Right lobe of liver (tissue), 4 donors: ENCODE results near the gene TRIM31.

Experiments
- POLR2A ChIP-seq: fragments of 450-650 bp; IDR thresholded peaks from one replicate; pipeline ENCODE4 v1.6.1; 2017; ENCODE audit warnings: antibody characterized with exemption, mild to moderate bottlenecking
- TF ChIP-seq, protein P1 (sequence below), 4 donors: fragments of 200-600 bp in 3 of 4; fragments of 450-650 bp in 1 of 4; IDR thresholded peaks; one replicate each; pipeline versions ENCODE4 v1.5.1 to v1.8.0; 2016 to 2022; ENCODE audit warnings: antibody characterized with exemption in 4 of 4, mild to moderate bottlenecking in 2 of 4
- donor health status: DM: no; HTN: no; CAD: no.
- donor health status: DM: no; HTN: no; CAD: no.
- donor health status: DM: no; HTN: yes; CAD: no.

DNA sequence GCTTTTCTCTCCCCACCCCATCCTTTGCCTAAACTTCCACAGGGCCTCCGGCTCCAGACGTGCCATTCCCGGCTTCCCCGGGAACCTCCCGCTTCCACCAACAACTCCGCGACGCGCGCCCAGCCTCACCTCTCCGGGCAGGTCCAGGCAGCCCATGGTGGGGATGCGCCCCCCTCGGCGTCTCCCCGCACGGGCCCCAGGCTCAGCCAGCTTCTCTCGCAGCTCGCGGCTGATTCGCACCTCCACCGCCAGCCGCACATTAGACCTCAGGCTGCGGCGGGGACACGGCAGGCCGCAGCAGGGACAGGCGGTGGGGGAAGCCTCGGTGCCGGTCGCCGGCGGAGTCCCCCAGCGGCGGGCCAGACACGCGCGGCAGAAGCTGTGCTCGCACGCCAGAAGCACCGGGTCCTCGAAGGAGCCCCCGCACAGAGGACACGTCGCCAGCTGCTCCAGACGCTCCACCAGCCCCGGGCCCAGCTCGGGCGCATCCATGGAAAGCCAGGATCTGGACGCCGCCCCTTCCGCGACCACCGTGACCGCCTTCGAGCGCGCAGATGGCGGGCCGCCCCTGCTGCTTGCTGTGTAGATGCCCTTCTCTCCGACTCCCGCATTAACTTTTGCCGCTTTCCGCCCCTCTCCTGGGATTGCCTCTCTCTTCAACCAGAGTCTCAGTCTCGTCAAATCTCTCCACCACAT, 37.6 kb downstream of the TRIM31 start, which contains the start of gene RNF39:
- no peak for TF ChIP-seq POLR2A
- TF ChIP-seq, protein P1, sequence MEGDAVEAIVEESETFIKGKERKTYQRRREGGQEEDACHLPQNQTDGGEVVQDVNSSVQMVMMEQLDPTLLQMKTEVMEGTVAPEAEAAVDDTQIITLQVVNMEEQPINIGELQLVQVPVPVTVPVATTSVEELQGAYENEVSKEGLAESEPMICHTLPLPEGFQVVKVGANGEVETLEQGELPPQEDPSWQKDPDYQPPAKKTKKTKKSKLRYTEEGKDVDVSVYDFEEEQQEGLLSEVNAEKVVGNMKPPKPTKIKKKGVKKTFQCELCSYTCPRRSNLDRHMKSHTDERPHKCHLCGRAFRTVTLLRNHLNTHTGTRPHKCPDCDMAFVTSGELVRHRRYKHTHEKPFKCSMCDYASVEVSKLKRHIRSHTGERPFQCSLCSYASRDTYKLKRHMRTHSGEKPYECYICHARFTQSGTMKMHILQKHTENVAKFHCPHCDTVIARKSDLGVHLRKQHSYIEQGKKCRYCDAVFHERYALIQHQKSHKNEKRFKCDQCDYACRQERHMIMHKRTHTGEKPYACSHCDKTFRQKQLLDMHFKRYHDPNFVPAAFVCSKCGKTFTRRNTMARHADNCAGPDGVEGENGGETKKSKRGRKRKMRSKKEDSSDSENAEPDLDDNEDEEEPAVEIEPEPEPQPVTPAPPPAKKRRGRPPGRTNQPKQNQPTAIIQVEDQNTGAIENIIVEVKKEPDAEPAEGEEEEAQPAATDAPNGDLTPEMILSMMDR (IDR thresholded peaks at IDR 0.05) = no peak
